Measurements from ENCODE around the gene XRCC4.
"Not testable (repeated sequence)": the region's sequence is repeated elsewhere in the genome, so short reads cannot be mapped to it uniquely, and the experiment has no call there.

XRCC4 gene

GRCh38 chr5:83076742-83077661 lies at the start of gene XRCC4, which contains the start of gene TMEM167A:
TSS of gene XRCC4 (plus strand) at chr5:83077547. CDS start at chr5:83104920, 27,373 bp downstream.
TSS of gene TMEM167A (minus strand) at chr5:83077394. CDS start at chr5:83077323, 71 bp downstream.
- peak; percentile 99 for FAIRE-seq

GRCh38 chr5:83029912-83030311 lies 47.4 kb upstream of the XRCC4 start:
- FAIRE-seq: no peak

GRCh38 chr5:83031381-83031780 lies 46.0 kb upstream of the XRCC4 start:
- FAIRE-seq: no peak

GRCh38 chr5:83034036-83034435 lies 43.3 kb upstream of the XRCC4 start:
- FAIRE-seq: no peak

GRCh38 chr5:83034528-83035207 lies 42.7 kb upstream of the XRCC4 start:
- no peak for FAIRE-seq

- no peak for FAIRE-seq
Observed at GRCh38 chr5:83035373-83036100, 41.8 kb upstream of the XRCC4 start.

GRCh38 chr5:83036991-83037575 lies 40.3 kb upstream of the XRCC4 start:
- FAIRE-seq: no peak

- FAIRE-seq: no peak
Observed at GRCh38 chr5:83038924-83039323, 38.4 kb upstream of the XRCC4 start.

GRCh38 chr5:83042507-83042906 lies 34.8 kb upstream of the XRCC4 start:
- no peak for FAIRE-seq

- FAIRE-seq: no peak
Observed at GRCh38 chr5:83044926-83045325, 32.4 kb upstream of the XRCC4 start.

GRCh38 chr5:83048277-83048676 lies 29.1 kb upstream of the XRCC4 start:
- no peak for FAIRE-seq

GRCh38 chr5:83048811-83049210 lies 28.5 kb upstream of the XRCC4 start:
- no peak for FAIRE-seq

GRCh38 chr5:83049370-83049885 lies 27.9 kb upstream of the XRCC4 start:
- FAIRE-seq: no peak

GRCh38 chr5:83050723-83051340 lies 26.5 kb upstream of the XRCC4 start:
- FAIRE-seq: no peak

- FAIRE-seq: no peak
Observed at GRCh38 chr5:83055166-83055565, 22.2 kb upstream of the XRCC4 start.

GRCh38 chr5:83058726-83059125 lies 18.6 kb upstream of the XRCC4 start:
- FAIRE-seq: no peak

- no peak for FAIRE-seq
Observed at GRCh38 chr5:83059341-83059740, 18.0 kb upstream of the XRCC4 start.

- no peak for FAIRE-seq
Observed at GRCh38 chr5:83066548-83067110, 10.7 kb upstream of the XRCC4 start.

- not testable (repeated sequence) for FAIRE-seq
Observed at GRCh38 chr5:83067377-83067776, 10.0 kb upstream of the XRCC4 start.

GRCh38 chr5:83069096-83069799 lies 8.1 kb upstream of the XRCC4 start:
- FAIRE-seq: no peak
